Measurements from ENCODE around the gene EPHA2.

DNA sequence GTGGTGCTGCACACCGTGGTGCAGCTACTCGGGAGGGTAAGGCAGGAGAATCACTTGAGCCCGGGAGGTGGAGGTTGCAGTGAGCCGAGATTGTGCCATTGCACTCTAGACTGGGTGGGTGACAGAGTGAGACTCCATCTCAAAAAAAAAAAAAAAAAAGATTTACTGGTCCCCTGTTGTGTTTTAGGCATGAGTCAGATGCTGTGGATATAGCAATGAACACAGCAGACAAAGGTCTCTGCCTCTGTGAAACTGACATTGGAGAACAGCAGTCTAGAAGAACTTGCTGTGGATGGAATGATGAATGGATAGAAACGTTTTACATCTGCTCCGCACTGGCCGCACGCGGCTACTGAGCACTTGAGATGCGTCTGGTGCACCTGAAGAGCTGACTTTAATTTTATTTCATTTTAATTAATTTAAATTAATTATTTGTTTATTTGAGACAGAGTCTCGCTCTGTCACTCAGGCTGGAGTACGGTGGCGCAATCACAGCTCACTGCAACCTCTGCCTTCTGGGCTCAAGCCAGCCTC, 24.5 kb upstream of the EPHA2 start:
- TF ChIP-seq BACH2 (CRISPR knock-in tag; IDR thresholded peaks at IDR 0.05; ENCODE audit: borderline replicate concordance) (no peak), RARB (CRISPR knock-in tag; IDR thresholded peaks at IDR 0.05) (no peak), CREB5 (CRISPR knock-in tag; IDR thresholded peaks at IDR 0.05; ENCODE audit: low read depth) (no peak), ZNF70 (CRISPR knock-in tag; IDR thresholded peaks at IDR 0.05) (no peak), OSR1 (CRISPR knock-in tag; IDR thresholded peaks at IDR 0.05) (no peak), ARNTL (CRISPR knock-in tag; IDR thresholded peaks at IDR 0.05; ENCODE audit: borderline replicate concordance, low read depth) (no peak)

All from SK-N-SH treated with all-trans-retinoic acid at 6 μM for 48 hours (cell line).